PC-9 (cell line): ENCODE results near the gene ZC3HAV1. TPM values are rescaled to one million over a fixed set of nuclear protein-coding genes. Genes with fewer than 3 reads are reported as not detected.
"Not testable (repeated sequence)": the region's sequence is repeated elsewhere in the genome, so short reads cannot be mapped to it uniquely, and the experiment has no call there.

Experiments
- BruUV-seq: library from RNA; stranded (reverse); fragments of 400-500 nt; replicated peaks from 2 replicates; lab custom pipeline; 2021; lab: Mats Ljungman, UMichigan
- CTCF ChIA-PET: fragments of 300-600 bp; sonication (Branson Sonifier 250); formaldehyde crosslinking; loops from one replicate; lab custom pipeline; 2022; ENCODE audit warnings: antibody characterized with exemption; lab: Charles Lee
- POLR2A ChIA-PET: fragments of 300-600 bp; sonication (Branson Sonifier 250); formaldehyde crosslinking; loops from one replicate; lab custom pipeline; 2022; ENCODE audit warnings: antibody characterized with exemption; ENCODE audit not compliant: unreplicated experiment; lab: Charles Lee
- DNase-seq, 2 experiments: peaks; one replicate each; pipeline versions ENCODE4 v3.0.0 to v3.0.0-alpha.2; 2015 to 2022; ENCODE audit warnings: mixed read lengths in 1 of 2
- H2AFZ ChIP-seq: fragments of 200-600 bp; sonication (generic); 2 replicates; pipeline ENCODE4 v1.8.1; 2017; ENCODE audit warnings: antibody characterized with exemption
- H3F3A ChIP-seq: fragments of 200-600 bp; sonication (generic); 2 replicates; pipeline ENCODE4 v1.8.1; 2017; ENCODE audit warnings: antibody characterized with exemption, mild to moderate bottlenecking, low read depth; ENCODE audit not compliant: insufficient read depth
- H3K27ac ChIP-seq: fragments of 200-600 bp; sonication (generic); 2 replicates; pipeline ENCODE4 v1.6.1; 2016; ENCODE audit warnings: mixed run types
- H3K27me3 ChIP-seq: fragments of 200-600 bp; sonication (generic); 2 replicates; pipeline ENCODE4 v1.6.1; 2016; ENCODE audit warnings: low read depth, mixed run types; ENCODE audit not compliant: insufficient read depth
- H3K36me3 ChIP-seq: fragments of 200-600 bp; sonication (generic); 2 replicates; pipeline ENCODE4 v1.6.1; 2016; ENCODE audit warnings: low read depth, mixed run types
- H3K4me1 ChIP-seq: fragments of 200-600 bp; sonication (generic); replicated peaks from 2 replicates; pipeline ENCODE4 v1.6.1; 2016; ENCODE audit warnings: mixed run types; ENCODE audit not compliant: insufficient read depth
- H3K4me2 ChIP-seq: fragments of 200-600 bp; sonication (generic); 2 replicates; pipeline ENCODE4 v1.6.1; 2017; ENCODE audit warnings: mixed run types
- H3K4me3 ChIP-seq: fragments of 200-600 bp; sonication (generic); 2 replicates; pipeline ENCODE4 v1.6.1; 2016; ENCODE audit warnings: mixed run types
- H3K79me2 ChIP-seq: fragments of 200-600 bp; sonication (generic); 2 replicates; pipeline ENCODE4 v1.6.1; 2017; ENCODE audit warnings: low read depth, mixed run types
- H3K9me2 ChIP-seq: fragments of 200-600 bp; sonication (generic); 2 replicates; pipeline ENCODE4 v1.8.1; 2017; ENCODE audit warnings: mild to moderate bottlenecking; ENCODE audit not compliant: insufficient read depth
- H3K9me3 ChIP-seq: fragments of 200-600 bp; sonication (generic); 2 replicates; pipeline ENCODE4 v1.8.1; 2016; ENCODE audit warnings: low read depth; ENCODE audit not compliant: insufficient read depth
- H4K20me1 ChIP-seq: fragments of 200-600 bp; sonication (generic); 2 replicates; pipeline ENCODE4 v1.8.1; 2017; ENCODE audit not compliant: insufficient read depth
- EZH2 ChIP-seq: fragments of 200-600 bp; sonication (generic); IDR thresholded peaks from 2 replicates; pipeline ENCODE4 v1.8.0; 2017; ENCODE audit warnings: antibody characterized with exemption, low read depth
- intact Hi-C: fragments of 100-400 bp; cut with micrococcal nuclease; formaldehyde crosslinking; loops from one replicate; pipeline ENCODE4 v1.10.0; 2022; ENCODE audit not compliant: unreplicated experiment
- total RNA-seq: library from RNA; stranded (reverse); gene quantifications from 2 replicates; pipeline ENCODE4 v1.2.3, GENCODE V29; 2021
- TF ChIP-seq, protein P1 (sequence below): fragments of 200-600 bp; sonication (generic); conservative IDR thresholded peaks from 2 replicates; pipeline ENCODE4 v1.6.1; 2017; ENCODE audit warnings: mixed run types, antibody characterized with exemption, mild to moderate bottlenecking, moderate library complexity

Gene ZC3HAV1
- total RNA-seq, 1 experiment from 2014 or later = 36.7 TPM

DNA sequence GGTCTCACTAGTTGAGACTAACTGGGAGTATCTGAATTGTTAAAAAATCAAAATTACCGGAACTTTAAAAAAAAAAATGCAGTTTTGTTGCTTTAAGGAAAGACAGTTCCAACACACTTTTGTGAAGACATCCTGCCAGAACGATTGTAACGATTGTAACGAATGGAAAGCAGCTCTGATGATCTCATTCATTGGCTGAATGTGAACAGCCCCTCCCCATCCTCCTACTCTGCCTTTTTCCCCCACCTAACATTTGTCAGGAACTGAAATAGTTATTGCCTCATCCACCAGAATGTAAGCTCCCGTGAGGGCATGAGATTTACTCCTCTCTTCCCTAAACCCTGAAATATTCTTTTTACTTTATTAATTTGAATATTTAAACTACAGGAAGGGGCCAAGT lies 50.6 kb downstream of the ZC3HAV1 start:
- TF ChIP-seq, protein P1, sequence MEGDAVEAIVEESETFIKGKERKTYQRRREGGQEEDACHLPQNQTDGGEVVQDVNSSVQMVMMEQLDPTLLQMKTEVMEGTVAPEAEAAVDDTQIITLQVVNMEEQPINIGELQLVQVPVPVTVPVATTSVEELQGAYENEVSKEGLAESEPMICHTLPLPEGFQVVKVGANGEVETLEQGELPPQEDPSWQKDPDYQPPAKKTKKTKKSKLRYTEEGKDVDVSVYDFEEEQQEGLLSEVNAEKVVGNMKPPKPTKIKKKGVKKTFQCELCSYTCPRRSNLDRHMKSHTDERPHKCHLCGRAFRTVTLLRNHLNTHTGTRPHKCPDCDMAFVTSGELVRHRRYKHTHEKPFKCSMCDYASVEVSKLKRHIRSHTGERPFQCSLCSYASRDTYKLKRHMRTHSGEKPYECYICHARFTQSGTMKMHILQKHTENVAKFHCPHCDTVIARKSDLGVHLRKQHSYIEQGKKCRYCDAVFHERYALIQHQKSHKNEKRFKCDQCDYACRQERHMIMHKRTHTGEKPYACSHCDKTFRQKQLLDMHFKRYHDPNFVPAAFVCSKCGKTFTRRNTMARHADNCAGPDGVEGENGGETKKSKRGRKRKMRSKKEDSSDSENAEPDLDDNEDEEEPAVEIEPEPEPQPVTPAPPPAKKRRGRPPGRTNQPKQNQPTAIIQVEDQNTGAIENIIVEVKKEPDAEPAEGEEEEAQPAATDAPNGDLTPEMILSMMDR = no peak
- no peak for TF ChIP-seq EZH2
- intact Hi-C loops = no loop called here
- no peak overlapping the region for H3K4me2 ChIP-seq
- no peaks in the 10 kb centered on the region; the same call in 1 of the 2 replicates for H3F3A ChIP-seq
- no peak overlapping the region for H3K4me3 ChIP-seq
- no peaks in the 10 kb centered on the region for H3K9me3 ChIP-seq
- ChIA-PET CTCF (no interaction called here), POLR2A (no interaction called here)
- no peaks in the 10 kb centered on the region; the same call in 1 of the 2 replicates for H4K20me1 ChIP-seq
- no peaks in the 10 kb centered on the region for H3K79me2 ChIP-seq
- no peak overlapping the region for H2AFZ ChIP-seq
- peaks cover 8% of the 10 kb centered on the region; the same call in 1 of the 2 replicates for H3K36me3 ChIP-seq
- H3K27me3 ChIP-seq = no peaks in the 10 kb centered on the region
- H3K27ac ChIP-seq = no peak overlapping the region
- no peaks in the 10 kb centered on the region; the same call in 1 of the 2 replicates for H3K9me2 ChIP-seq
- no TSS peak for BruUV-seq
- no peak for DNase-seq
- H3K4me1 ChIP-seq = no peaks in the 10 kb centered on the region

DNA sequence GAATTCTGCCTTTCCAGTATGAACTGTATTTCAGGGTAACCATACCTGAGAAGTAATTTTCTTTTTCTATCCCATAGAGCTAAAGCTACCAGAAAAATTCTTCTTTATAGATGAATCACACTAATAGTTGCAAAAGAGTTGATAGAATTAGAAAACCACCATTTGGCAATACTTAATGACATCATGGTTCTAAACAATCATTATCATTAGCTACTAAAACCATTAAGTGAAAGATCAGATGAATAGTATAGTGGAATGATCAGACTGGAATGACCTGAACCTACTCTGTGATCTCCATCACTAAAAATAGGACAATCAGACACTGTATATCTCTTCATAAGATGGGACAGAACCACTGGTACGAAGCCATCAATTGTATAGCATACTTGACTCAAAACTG lies 53.8 kb downstream of the ZC3HAV1 start:
- Histone ChIP-seq H3K9me3 (no peaks in the 10 kb centered on the region), H3K36me3 (peaks cover 8% of the 10 kb centered on the region; the same call in 1 of the 2 replicates), H3K4me1 (no peaks in the 10 kb centered on the region), H3K4me2 (no peak overlapping the region), H3K27ac (no peak overlapping the region), H3F3A (no peaks in the 10 kb centered on the region; the same call in 1 of the 2 replicates), H3K27me3 (no peaks in the 10 kb centered on the region), H3K79me2 (no peaks in the 10 kb centered on the region), H3K4me3 (no peak overlapping the region), H3K9me2 (no peaks in the 10 kb centered on the region; the same call in 1 of the 2 replicates), H4K20me1 (no peaks in the 10 kb centered on the region), H2AFZ (no peak overlapping the region)
- intact Hi-C loops = no loop called here
- no peak for DNase-seq
- POLR2A ChIA-PET = no interaction called here
- TF ChIP-seq, protein P1 = no peak
- no peak for TF ChIP-seq EZH2
- CTCF ChIA-PET = no interaction called here
- no TSS peak for BruUV-seq

DNA sequence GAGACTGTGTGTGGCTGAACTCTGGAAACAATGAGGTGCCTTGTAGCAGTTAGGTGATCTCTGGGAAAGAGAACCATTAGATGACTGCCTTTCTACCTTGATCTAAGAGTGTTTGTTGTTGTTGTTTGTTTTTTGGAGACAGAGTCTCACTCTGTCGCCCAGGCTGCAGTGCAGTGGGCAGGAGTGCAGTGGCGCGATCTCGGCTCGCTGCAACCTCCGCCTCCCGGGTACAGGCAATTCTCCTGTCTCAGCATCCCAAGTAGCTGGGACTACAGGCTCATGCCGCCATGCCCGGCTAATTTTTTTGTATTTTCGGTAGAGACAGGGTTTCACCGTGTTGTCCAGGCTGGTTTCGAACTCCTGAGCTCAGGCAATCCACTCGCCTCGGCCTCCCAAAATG lies 54.9 kb downstream of the ZC3HAV1 start:
- H3K4me2 ChIP-seq, intact Hi-C loops, H3K9me2 ChIP-seq, H2AFZ ChIP-seq, H3K4me3 ChIP-seq, H3K27me3 ChIP-seq, DNase-seq, CTCF ChIA-PET, H3K27ac ChIP-seq, BruUV-seq, H3K9me3 ChIP-seq, H3K4me1 ChIP-seq, H3K36me3 ChIP-seq, H3F3A ChIP-seq, H3K79me2 ChIP-seq, H4K20me1 ChIP-seq: not testable (repeated sequence)
- POLR2A ChIA-PET = interaction anchor here (0.7 kb wide), 1 partner anchor 177 kb away, joined by 5 read pairs; no protein-coding TSS in a partner anchor

DNA sequence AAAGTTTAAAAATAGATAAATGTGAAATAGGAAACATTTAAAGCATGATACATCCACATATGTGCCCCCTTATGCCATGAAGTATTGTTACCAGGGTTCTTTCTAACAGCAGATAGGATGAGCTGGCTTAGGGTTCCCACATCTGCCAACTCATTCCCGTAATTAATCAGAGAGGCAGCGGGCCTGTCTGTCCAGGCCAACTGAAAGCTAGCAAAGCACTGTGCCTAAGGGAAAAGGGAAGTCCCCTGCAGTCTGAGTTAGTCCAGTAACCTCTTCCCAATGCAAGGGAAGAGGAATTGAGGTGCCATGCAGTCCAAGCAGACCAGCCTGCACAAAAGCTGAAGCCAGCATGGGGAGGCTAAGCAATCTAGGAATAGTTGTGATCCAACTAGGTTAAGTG lies 55.4 kb downstream of the ZC3HAV1 start:
- Histone ChIP-seq H3K36me3 (peaks cover 4% of the 10 kb centered on the region; the same call in 1 of the 2 replicates), H2AFZ (no peak overlapping the region), H3K27me3 (no peaks in the 10 kb centered on the region), H3K9me2 (no peaks in the 10 kb centered on the region), H3K9me3 (no peaks in the 10 kb centered on the region), H3K79me2 (no peaks in the 10 kb centered on the region), H4K20me1 (no peaks in the 10 kb centered on the region), H3K4me2 (no peak overlapping the region), H3K4me1 (no peaks in the 10 kb centered on the region), H3K27ac (no peak overlapping the region), H3F3A (no peaks in the 10 kb centered on the region), H3K4me3 (no peak overlapping the region)
- ChIA-PET CTCF (no interaction called here), POLR2A (no interaction called here)
- intact Hi-C loops = no loop called here
- BruUV-seq = no TSS peak
- DNase-seq = no peak
- TF ChIP-seq, protein P1 = no peak
- TF ChIP-seq EZH2 = no peak
